Peyer's patch (tissue), 4 donors: Measurements from ENCODE around the gene HBM. TPM values are rescaled to one million over a fixed set of nuclear protein-coding genes. Genes with fewer than 3 reads are reported as not detected.
"Not testable (repeated sequence)": the region's sequence is repeated elsewhere in the genome, so short reads cannot be mapped to it uniquely, and the experiment has no call there.

ENCODE experiments used
- DNase-seq, 3 donors: peaks; one replicate each; pipeline ENCODE4 v3.0.0-alpha.2; 2017 to 2019
- H3K27ac ChIP-seq, 4 donors: fragments of 200-600 bp; sonication (generic); one replicate each; pipeline ENCODE4 v1.5.1; 2016 to 2019
- H3K27me3 ChIP-seq, 2 donors: fragments of 200-600 bp; sonication (generic); one replicate each; pipeline ENCODE4 v1.5.1; 2019
- H3K36me3 ChIP-seq, 3 donors: fragments of 200-600 bp; sonication (generic); one replicate each; pipeline ENCODE4 v1.5.1; 2016 to 2019
- H3K4me1 ChIP-seq, 4 donors: fragments of 200-600 bp; sonication (generic); one replicate each; pipeline ENCODE4 v1.5.1; 2016 to 2019
- H3K4me3 ChIP-seq, 4 donors: fragments of 200-600 bp; sonication (generic); 1 replicate in 3 of 4; 2 replicates in 1 of 4; pipeline ENCODE4 v1.5.1; 2016 to 2019; ENCODE audit warnings: mild to moderate bottlenecking in 1 of 4
- H3K9me3 ChIP-seq, 4 donors: fragments of 200-600 bp; sonication (generic); one replicate each; pipeline ENCODE4 v1.5.1; 2016 to 2019; ENCODE audit warnings: mild to moderate bottlenecking in 1 of 4
- CTCF ChIP-seq, 6 experiments: fragments of 450-650 bp in 4 of 6; fragments of 200-600 bp in 2 of 6; sonication (generic) in 1 of 6; IDR thresholded peaks; one replicate each; pipeline ENCODE4 v1.5.1; 2017 to 2019; ENCODE audit warnings: antibody characterized with exemption in 6 of 6, mild to moderate bottlenecking in 3 of 6, moderate library complexity in 1 of 6
- POLR2A ChIP-seq, 2 donors: fragments of 450-650 bp; IDR thresholded peaks; one replicate each; pipeline ENCODE4 v1.5.1; 2017; ENCODE audit warnings: antibody characterized with exemption in 2 of 2, mild to moderate bottlenecking in 2 of 2, moderate library complexity in 2 of 2
- total RNA-seq, 4 donors: library from RNA; depleted of rRNA; stranded (reverse); fragments of >200 nt; gene quantifications; one replicate each; pipeline ENCODE4 v1.1.0, GENCODE V29; 2016

HBM gene
- total RNA-seq, 4 donors from 2014 or later = not detected

GRCh38 chr16:159136-159849 is 6.5 kb upstream of the HBM start:
- H3K4me1 ChIP-seq = peaks cover 0 to 8% (median 4%) of the 10 kb centered on the region in 4 donors
- H3K27ac ChIP-seq = no peak overlapping the region
- no peak for TF ChIP-seq CTCF (IDR thresholded peaks at IDR 0.05)
- TF ChIP-seq POLR2A (IDR thresholded peaks at IDR 0.05) = no peak
- no peak overlapping the region for H3K4me3 ChIP-seq
- no peak for DNase-seq
- no peaks in the 10 kb centered on the region for H3K36me3 ChIP-seq
- peaks cover 0 to 5% of the 10 kb centered on the region in 2 donors for H3K27me3 ChIP-seq
- no peaks in the 10 kb centered on the region for H3K9me3 ChIP-seq

GRCh38 chr16:160242-160641 is 5.5 kb upstream of the HBM start:
- not testable (repeated sequence) for DNase-seq, H3K27ac ChIP-seq, H3K4me3 ChIP-seq, H3K27me3 ChIP-seq, H3K9me3 ChIP-seq, H3K4me1 ChIP-seq, H3K36me3 ChIP-seq

GRCh38 chr16:160691-161190 is 5.0 kb upstream of the HBM start:
- Histone ChIP-seq H3K36me3 (no peaks in the 10 kb centered on the region), H3K27ac (no peak overlapping the region), H3K27me3 (peaks cover 0 to 8% of the 10 kb centered on the region in 2 donors), H3K4me3 (no peak overlapping the region), H3K9me3 (no peaks in the 10 kb centered on the region), H3K4me1 (peaks cover 0 to 8% (median 4%) of the 10 kb centered on the region in 4 donors)
- TF ChIP-seq POLR2A (IDR thresholded peaks at IDR 0.05) = no peak
- TF ChIP-seq CTCF (IDR thresholded peaks at IDR 0.05) = no peak
- DNase-seq = no peak

- no peak for DNase-seq
- H3K36me3 ChIP-seq = no peaks in the 10 kb centered on the region
- H3K4me1 ChIP-seq = peaks cover 0 to 18% (median 8%) of the 10 kb centered on the region in 4 donors
- no peak overlapping the region for H3K4me3 ChIP-seq
- H3K27me3 ChIP-seq = peaks cover 0 to 25% of the 10 kb centered on the region in 2 donors
- TF ChIP-seq CTCF (IDR thresholded peaks at IDR 0.05) (no peak), POLR2A (IDR thresholded peaks at IDR 0.05) (no peak)
- H3K27ac ChIP-seq = no peak overlapping the region
- H3K9me3 ChIP-seq = no peaks in the 10 kb centered on the region
These were observed 3.3 kb upstream of the HBM start for GRCh38 chr16:162271-162991.

- H3K36me3 ChIP-seq, DNase-seq, H3K9me3 ChIP-seq, H3K4me3 ChIP-seq, H3K27ac ChIP-seq: not testable (repeated sequence)
- peaks cover 0 to 31% of the 10 kb centered on the region in 2 donors for H3K27me3 ChIP-seq
- peaks cover 0 to 18% (median 8%) of the 10 kb centered on the region in 4 donors for H3K4me1 ChIP-seq
These were observed 2.6 kb upstream of the HBM start for GRCh38 chr16:163139-163538.

GRCh38 chr16:163696-164095 is 2.1 kb upstream of the HBM start:
- Histone ChIP-seq H3K27me3 (peaks cover 0 to 36% of the 10 kb centered on the region in 2 donors), H3K4me1 (peaks cover 0 to 18% (median 8%) of the 10 kb centered on the region in 4 donors)
- not testable (repeated sequence) for H3K4me3 ChIP-seq, H3K36me3 ChIP-seq, DNase-seq, H3K27ac ChIP-seq, H3K9me3 ChIP-seq

- not testable (repeated sequence) for H3K36me3 ChIP-seq, H3K9me3 ChIP-seq, H3K4me3 ChIP-seq, H3K27ac ChIP-seq, DNase-seq
- Histone ChIP-seq H3K4me1 (peaks cover 0 to 18% (median 8%) of the 10 kb centered on the region in 4 donors), H3K27me3 (peaks cover 0 to 42% of the 10 kb centered on the region in 2 donors)
These were observed 1.5 kb upstream of the HBM start for GRCh38 chr16:164134-164823.
